GM08714 (cell line): ENCODE measurements around the gene TCP11L1.
"Not testable (repeated sequence)": the region's sequence is repeated elsewhere in the genome, so short reads cannot be mapped to it uniquely, and the experiment has no call there.

ENCODE experiments used
- H3K4me3 ChIP-seq: fragments of 200-500 bp; sonication (Bioruptor generic); 2 replicates; pipeline ENCODE4 v1.5.1; 2014; ENCODE audit warnings: mild to moderate bottlenecking, low read length, inconsistent platforms
- ZNF274 ChIP-seq: IDR thresholded peaks from 2 replicates; pipeline ENCODE4 v1.6.1; 2012; ENCODE audit warnings: mild to moderate bottlenecking, low read depth, low read length

TCP11L1 gene

GRCh38 chr11:33045551-33046255 lies 6.3 kb downstream of the TCP11L1 start:
- no peak overlapping the region for H3K4me3 ChIP-seq
- no peak for TF ChIP-seq ZNF274

GRCh38 chr11:33048701-33049100 lies 9.3 kb downstream of the TCP11L1 start:
- not testable (repeated sequence) for H3K4me3 ChIP-seq

DNA sequence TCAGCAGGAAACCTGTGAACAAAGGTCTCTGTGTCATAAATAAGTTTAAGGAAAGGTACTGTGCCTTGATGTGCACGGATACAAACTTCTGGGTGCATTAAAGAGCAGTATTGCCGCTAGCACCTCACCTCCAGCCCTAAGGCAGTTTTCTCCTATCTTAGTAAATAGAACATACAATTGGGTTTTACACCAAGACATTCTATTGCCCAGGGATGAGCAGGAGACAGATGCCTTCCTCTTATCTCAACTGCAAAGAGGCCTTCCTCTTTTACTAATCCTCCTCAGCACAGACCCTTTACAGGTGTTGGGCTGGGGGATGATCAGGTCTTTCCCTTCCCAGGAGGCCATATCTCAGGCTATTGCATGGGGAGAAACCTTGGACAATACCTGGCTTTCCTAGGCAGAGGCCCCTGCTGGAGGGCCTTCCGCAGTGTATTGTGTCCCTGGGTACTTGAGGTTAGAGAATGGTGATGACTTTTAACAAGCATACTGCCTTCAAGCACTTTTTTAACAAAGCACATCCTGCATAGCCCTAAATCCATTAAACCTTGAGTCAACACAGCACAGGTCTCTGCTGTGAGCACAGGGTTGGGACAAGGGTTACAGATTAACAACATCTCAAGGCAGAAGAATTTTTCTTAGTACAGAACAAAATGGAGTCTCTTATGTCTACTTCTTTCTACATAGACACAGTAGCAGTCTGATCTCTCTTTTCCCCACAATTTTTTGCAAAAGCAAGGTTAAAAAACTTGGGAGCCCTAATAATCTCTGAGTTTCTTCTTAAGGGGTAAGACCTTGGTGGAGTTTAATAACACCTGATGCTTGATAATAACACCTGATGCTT lies 10.4 kb downstream of the TCP11L1 start:
- H3K4me3 ChIP-seq, result not testable (repeated sequence)

- H3K4me3 ChIP-seq, result no peak overlapping the region
- no peak for TF ChIP-seq ZNF274
Measured at GRCh38 chr11:33052231-33052630, 12.9 kb downstream of the TCP11L1 start.

- no peak overlapping the region for H3K4me3 ChIP-seq
- TF ChIP-seq ZNF274, result no peak
Measured at GRCh38 chr11:33055375-33055774, 16.0 kb downstream of the TCP11L1 start.

DNA sequence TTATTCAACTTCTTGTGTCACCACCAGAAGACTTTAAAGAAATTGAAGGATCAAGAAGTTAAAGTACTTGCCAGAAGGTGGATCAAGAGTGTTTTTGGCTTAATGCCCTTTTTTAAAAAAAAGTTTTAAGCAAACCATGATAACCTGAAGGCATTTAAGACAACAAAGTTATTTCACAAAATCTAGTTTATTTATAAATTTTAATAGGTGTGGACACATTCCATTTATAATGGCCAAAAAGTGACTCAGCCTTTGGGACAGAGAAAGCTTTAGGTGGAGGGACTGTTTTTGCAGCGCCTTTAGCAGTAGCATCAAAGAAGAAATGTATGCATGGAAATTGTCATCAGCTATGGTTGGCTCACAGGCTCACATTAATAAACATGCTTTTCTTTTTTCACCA lies 17.9 kb downstream of the TCP11L1 start:
- no peak overlapping the region for H3K4me3 ChIP-seq
- TF ChIP-seq ZNF274, result no peak

- TF ChIP-seq ZNF274, result no peak
- H3K4me3 ChIP-seq, result no peak overlapping the region
Measured at GRCh38 chr11:33059331-33060007, 20.1 kb downstream of the TCP11L1 start.

- no peak for TF ChIP-seq ZNF274
- no peak overlapping the region for H3K4me3 ChIP-seq
Measured at GRCh38 chr11:33060271-33060670, 20.9 kb downstream of the TCP11L1 start.

GRCh38 chr11:33062137-33062536 lies 22.8 kb downstream of the TCP11L1 start:
- TF ChIP-seq ZNF274, result no peak
- no peak overlapping the region for H3K4me3 ChIP-seq

DNA sequence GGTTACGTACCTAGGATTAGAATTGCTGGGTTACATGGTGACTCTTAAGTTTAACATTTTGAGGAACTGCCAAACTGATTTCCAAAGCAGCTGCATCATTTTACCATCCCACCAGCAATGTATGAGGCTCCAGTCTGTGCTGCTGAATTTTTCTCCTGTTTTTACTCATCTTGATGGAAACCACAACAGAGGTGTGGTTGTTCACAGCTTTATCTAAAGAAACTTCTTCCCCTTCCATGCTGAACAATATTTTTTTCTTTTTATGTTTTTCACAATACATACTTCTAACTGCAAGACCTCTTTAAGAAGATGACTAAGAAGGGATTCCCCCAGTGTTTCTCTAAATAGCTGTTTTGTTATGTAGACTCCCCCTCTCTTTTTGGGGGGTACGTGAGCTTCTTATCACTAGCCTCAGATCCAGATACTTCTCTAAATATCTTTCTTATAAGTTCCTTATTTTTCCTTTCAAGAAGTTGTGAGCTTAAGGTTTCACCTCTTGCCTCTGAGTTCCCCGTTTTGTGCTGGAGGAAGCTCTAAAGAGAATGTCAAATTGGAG lies 24.0 kb downstream of the TCP11L1 start:
- TF ChIP-seq ZNF274, result no peak
- H3K4me3 ChIP-seq, result no peak overlapping the region

DNA sequence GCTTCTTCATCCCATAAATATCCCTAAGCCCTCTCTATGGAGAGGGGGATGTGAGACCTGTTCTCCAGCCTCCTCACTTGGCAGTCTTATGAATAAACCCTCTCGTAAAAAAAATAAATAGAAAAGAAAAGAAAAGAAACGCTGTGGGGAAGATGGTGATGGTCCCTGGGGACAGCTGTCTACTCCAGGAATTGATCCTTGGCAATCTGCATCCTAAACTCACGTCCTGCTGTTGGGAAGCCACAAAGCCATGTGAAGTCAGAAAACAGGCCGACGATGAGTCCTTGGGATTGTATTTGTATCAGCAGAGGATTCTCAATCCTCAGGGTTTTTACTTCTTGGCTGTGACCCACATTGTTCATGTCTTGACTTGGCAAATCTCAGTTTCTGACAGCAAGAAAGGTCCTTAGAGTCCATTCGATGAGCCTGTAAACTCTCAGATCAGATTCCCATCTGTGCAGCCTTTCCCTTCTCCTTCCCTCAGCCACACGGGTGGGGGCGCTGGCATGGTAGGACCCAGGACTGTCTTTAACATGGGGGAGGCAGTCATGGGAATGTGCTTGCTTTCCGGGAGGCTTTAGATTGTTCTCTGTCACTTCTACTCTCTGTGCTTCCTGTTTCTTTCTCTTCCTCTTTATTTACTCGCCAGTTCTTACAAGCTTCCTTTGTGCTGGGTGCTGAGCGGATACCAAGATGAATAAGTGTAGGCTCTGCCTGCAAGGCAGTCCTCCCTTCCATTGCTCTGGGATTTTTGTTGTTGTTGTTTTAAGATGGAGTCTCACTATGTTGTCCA lies 24.9 kb downstream of the TCP11L1 start:
- no peak overlapping the region for H3K4me3 ChIP-seq
- TF ChIP-seq ZNF274, result no peak

GRCh38 chr11:33064866-33065265 lies 25.5 kb downstream of the TCP11L1 start:
- TF ChIP-seq ZNF274, result no peak
- no peak overlapping the region for H3K4me3 ChIP-seq

DNA sequence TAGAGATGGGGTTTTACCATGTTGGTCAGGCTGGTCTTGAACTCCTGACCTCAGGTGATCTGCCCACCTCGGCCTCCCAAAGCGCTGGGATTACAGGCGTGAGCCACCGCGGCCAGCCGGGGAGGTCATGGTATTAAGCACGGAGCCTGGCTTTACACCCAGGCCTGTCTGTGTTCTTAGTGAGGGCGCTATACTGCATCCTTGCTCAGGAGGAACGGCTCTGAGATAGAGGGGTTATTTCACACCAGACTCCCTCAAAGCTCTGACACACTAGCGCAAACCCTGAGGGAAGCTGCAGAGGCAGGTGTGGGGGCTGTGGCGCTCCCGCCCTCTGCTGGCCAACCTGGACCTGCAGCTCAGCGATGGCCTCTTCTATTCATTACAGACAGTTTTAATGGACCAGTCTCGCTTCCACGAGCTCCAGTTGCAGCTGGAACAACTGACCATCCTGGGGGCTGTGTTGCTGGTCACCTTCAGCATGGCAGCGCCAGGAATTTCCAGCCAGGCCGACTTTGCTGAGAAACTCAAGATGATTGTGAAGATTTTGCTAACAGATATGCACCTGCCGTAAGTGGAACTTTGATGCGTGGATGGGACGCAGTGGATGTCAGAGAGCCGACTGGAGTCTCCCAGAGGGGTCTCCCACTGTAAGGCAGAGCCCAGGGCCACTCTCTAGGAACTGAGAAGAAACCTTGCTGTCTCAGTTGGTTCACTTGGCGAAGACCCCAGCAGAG lies 26.2 kb downstream of the TCP11L1 start:
- no peak for TF ChIP-seq ZNF274
- H3K4me3 ChIP-seq, result no peak overlapping the region
